RWPE1 (cell line): Measurements from ENCODE around the gene GPR146.
A peak's percentile ranks its signal among the peaks of the same experiment; 100 is the strongest.

Source experiments
- CTCF ChIA-PET: fragments of 350-600 bp; sonication (Branson Sonifier 250); formaldehyde crosslinking; extraction: SDS; loops from one replicate; lab custom pipeline; 2021; lab: Yijun Ruan, JAX
- POLR2A ChIA-PET: fragments of 400-600 bp; formaldehyde crosslinking; extraction: SDS; loops from one replicate; lab custom pipeline; 2020; ENCODE audit warnings: antibody characterized with exemption; ENCODE audit not compliant: low non-redundant PET; lab: Yijun Ruan, JAX
- DNase-seq: peaks from one replicate; pipeline ENCODE4 v3.0.0; 2012; ENCODE audit warnings: low spot score
- H3K27ac ChIP-seq: fragments of 450-650 bp; 2 replicates; pipeline ENCODE4 v1.5.1; 2017
- CTCF ChIP-seq: fragments of 450-650 bp; conservative IDR thresholded peaks from 2 replicates; pipeline ENCODE4 v1.5.1; 2017; ENCODE audit warnings: low read depth, mild to moderate bottlenecking

Gene GPR146

GRCh38 chr7:1025743-1026581 is 18.4 kb upstream of the GPR146 start:
- no peak for TF ChIP-seq CTCF
- DNase-seq: no peak
- ChIA-PET POLR2A (interaction anchor here (1.3 kb wide), 1 partner anchor 16 kb away, joined by 4 read pairs; no protein-coding TSS in a partner anchor), CTCF (interaction anchor here (0.7 to 1.8 kb wide), 4 partner anchors 18 to 150 kb away, joined by 3 to 7 read pairs (median 4); partner anchors contain the start of gene GPR146)
- H3K27ac ChIP-seq: peak overlapping the region; percentile 94

DNA sequence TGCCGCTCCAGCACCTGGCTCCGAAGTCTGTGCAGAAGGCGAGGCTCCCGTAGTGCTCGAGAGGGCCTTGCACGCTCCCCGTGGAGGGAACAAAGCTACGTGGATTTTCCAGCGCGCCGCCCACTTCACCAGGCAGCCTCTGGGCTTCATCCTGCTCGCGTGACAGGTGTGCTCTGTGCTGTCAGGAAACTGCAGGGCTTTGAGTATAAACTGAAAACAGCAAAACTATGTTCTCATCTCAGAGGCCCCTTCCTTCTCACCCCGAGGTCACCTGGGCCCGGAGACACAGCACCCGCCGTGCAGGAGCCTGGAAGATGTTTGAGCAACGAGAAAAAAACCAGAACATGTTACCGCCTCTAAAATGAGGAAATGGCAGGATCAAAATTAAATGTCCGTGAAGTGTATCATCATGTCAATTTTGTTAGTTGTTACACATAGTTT is 17.6 kb upstream of the GPR146 start:
- ChIA-PET CTCF (interaction anchor here (1.0 to 1.8 kb wide), 2 partner anchors 34 to 39 kb away, joined by 5 to 7 read pairs; no protein-coding TSS in a partner anchor), POLR2A (interaction anchor here (0.5 to 1.3 kb wide), 2 partner anchors 16 to 54 kb away, joined by 3 to 4 read pairs; no protein-coding TSS in a partner anchor)
- TF ChIP-seq CTCF: no peak
- H3K27ac ChIP-seq: peak overlapping the region; percentile 94
- DNase-seq: no peak

- CTCF ChIA-PET: interaction anchor here (1.0 to 1.8 kb wide), 2 partner anchors 34 to 38 kb away, joined by 5 to 7 read pairs; no protein-coding TSS in a partner anchor
- POLR2A ChIA-PET: interaction anchor here (0.5 to 1.3 kb wide), 2 partner anchors 15 to 55 kb away, joined by 3 to 4 read pairs; no protein-coding TSS in a partner anchor
Measured at GRCh38 chr7:1027242-1028043, 16.9 kb upstream of the GPR146 start.

DNA sequence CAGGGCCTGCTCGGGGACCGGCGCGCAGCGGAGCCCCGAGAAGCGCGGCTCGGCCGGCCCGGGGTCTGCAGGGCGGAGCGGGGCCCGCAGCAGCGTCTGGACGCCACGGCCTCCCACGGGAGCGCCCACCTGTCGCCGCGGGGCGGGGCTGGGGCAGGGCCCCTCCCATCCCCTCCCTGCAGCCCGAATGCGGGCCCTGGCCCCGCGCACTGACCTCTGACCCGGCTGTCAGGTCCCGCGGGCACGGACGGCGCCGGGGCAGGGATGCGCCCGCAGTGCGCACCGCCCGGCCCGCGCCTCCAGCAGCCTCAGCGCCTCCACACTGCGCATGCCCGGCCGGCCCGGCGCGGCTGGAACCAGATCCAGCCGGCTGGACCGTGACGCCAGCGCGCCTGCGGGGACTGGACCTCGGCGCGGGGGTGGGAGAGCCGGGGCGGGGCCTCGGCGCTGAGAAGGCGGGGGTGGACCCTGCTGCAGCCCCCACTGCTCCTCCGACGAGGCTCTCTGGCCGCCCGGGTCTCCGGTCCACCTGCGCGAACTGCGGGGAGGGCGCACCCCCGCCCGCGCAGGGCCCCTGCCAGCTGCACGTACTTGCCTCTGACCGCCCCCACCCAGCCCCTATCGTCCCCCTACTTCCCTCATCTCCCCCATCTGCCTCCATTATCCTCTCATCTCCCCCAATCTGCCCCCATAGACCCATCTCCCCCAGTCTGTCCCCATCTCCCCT is 16.1 kb upstream of the GPR146 start:
- CTCF ChIA-PET: interaction anchor here (0.5 to 1.8 kb wide), 2 partner anchors 38 to 121 kb away, joined by 4 to 7 read pairs; no protein-coding TSS in a partner anchor
- POLR2A ChIA-PET: no interaction called here
- no peak for TF ChIP-seq CTCF
- peak; percentile 98 for DNase-seq
- peak overlapping the region; percentile 94 for H3K27ac ChIP-seq

More at GRCh38 chr7:1027242-1028043, 16.9 kb upstream of the GPR146 start:
- TF ChIP-seq CTCF: no peak
- peak; percentile 36 for DNase-seq
- peak overlapping the region; percentile 94 for H3K27ac ChIP-seq

- no peak for TF ChIP-seq CTCF
- ChIA-PET CTCF (interaction anchor here (0.5 kb wide), 1 partner anchor 121 kb away, joined by 4 read pairs; no protein-coding TSS in a partner anchor), POLR2A (no interaction called here)
- H3K27ac ChIP-seq: peak overlapping the region; percentile 94
- peak; percentile 96 for DNase-seq
Measured at GRCh38 chr7:1028775-1029636, 15.3 kb upstream of the GPR146 start.
